GM12872 (cell line): ENCODE measurements around the gene PRICKLE1.

Experiments used
- TF ChIP-seq, protein P1 (sequence below): IDR thresholded peaks from 3 replicates; pipeline ENCODE4 v1.5.1; 2011; ENCODE audit warnings: low read depth, mild to moderate bottlenecking, low read length, moderate library complexity; ENCODE audit not compliant: insufficient read depth

Gene PRICKLE1

DNA sequence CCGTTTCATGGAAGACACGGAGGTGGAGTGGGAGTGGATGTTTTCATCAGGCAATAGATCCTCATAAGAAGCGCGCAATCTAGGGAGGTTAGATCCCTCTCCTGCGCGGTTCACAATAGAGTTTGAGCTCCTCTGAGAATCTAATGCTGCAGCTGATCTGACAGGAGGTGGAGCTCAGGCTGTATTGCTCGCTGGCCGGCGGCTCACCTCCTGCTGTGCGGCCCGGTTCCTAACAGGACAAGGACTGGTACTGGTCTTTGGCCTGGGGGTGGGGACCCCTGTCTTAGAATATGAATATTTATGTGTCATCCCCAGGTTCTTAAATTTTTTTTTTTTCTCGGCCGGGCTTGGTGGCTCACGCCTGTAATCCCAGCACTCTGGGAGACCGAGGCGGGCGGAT is 36.7 kb downstream of the PRICKLE1 start:
- TF ChIP-seq, protein P1, sequence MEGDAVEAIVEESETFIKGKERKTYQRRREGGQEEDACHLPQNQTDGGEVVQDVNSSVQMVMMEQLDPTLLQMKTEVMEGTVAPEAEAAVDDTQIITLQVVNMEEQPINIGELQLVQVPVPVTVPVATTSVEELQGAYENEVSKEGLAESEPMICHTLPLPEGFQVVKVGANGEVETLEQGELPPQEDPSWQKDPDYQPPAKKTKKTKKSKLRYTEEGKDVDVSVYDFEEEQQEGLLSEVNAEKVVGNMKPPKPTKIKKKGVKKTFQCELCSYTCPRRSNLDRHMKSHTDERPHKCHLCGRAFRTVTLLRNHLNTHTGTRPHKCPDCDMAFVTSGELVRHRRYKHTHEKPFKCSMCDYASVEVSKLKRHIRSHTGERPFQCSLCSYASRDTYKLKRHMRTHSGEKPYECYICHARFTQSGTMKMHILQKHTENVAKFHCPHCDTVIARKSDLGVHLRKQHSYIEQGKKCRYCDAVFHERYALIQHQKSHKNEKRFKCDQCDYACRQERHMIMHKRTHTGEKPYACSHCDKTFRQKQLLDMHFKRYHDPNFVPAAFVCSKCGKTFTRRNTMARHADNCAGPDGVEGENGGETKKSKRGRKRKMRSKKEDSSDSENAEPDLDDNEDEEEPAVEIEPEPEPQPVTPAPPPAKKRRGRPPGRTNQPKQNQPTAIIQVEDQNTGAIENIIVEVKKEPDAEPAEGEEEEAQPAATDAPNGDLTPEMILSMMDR: no peak

DNA sequence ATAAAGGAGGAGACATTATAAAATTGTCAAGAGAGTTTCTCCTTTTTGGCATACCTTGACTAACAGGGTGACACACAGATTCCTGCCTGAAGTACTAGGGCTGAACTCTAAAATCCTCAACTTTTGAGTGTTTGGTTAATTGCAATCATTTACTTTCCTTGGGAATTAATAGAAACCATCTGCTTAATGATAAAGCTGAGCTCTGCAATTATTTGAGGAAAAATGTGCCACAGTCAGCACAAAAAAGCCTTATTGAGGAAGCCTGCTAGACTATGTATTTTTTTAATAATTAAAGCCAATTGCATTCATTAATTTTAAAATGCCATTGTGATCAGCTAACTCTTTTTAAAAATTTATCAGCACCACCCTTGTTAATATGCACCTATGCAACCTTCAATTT is 38.7 kb downstream of the PRICKLE1 start:
- TF ChIP-seq, protein P1: no peak

DNA sequence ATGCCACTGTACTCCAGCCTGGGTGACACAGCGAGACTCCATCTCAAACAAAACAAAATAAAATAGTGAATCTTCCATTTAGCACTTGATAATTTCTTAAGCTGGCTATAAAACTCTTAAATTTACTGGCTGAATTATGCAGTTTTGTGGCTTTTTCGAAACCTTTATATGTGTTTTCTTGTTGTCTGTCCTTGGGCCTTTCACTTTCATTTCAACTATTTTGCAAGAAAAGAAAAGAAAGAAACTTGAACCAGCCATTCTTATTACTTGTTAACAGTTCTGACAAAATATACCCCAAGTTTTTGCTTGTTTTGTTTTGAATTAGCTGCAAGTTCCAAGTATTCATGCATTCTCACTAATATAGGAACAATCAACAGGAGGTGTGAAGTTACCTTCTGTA is 42.8 kb downstream of the PRICKLE1 start:
- TF ChIP-seq, protein P1: no peak

DNA sequence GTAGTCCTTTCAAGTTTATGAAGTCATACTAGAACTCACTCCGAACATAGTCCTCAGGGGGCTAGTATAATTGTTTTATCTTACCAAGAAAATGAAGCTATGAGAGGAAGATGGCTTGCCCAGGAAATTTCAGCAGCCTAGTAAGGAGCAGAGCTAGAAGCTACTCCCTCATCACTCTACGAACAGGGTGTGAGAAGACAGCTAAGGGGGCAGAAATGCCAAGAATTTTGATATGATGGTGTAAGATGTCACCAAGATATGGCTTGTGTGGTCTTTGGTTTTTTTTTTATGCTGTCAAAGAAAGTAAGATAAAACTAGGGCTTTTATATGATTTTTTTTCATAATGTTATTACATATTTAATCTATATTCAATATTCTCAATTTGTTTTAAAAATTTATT is 47.6 kb downstream of the PRICKLE1 start:
- TF ChIP-seq, protein P1: no peak

DNA sequence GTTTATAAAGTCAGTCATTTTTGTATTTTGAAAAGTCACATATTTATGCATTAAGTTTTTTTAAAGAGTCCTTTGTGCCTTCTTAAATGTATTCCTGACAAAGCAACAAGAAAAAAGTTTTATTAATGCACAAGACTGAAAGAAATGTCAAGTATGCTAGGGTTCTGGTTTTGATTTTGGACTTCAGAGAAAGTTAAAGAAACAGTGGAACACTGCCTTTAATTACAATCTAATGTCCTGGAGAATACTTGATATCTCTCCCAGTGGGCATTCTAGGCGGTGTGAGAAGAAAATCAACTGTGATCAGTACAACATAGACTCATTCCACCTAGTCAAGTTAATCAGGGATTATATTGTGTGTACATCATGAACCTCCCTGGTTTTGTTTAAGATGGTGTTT is 49.9 kb downstream of the PRICKLE1 start:
- TF ChIP-seq, protein P1: no peak

DNA sequence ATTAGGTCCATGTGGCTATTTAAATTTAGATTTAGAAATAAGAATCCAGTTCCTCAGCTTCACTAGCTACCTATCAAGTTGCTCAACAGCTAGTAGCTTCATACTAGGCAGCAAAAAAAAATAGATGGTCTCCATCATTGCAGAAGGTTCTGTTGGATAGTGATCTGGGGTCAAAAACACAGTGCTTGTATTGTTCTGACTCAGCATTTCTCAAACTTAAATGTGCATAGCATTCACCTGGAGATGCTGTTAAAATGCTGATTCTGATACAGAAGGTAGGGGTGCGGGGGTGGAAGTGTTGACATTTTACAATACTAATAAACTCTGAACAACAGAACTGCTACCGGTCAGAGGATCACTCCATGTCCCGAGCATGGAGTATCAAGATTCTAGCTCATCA is 51.3 kb downstream of the PRICKLE1 start:
- TF ChIP-seq, protein P1: no peak

DNA sequence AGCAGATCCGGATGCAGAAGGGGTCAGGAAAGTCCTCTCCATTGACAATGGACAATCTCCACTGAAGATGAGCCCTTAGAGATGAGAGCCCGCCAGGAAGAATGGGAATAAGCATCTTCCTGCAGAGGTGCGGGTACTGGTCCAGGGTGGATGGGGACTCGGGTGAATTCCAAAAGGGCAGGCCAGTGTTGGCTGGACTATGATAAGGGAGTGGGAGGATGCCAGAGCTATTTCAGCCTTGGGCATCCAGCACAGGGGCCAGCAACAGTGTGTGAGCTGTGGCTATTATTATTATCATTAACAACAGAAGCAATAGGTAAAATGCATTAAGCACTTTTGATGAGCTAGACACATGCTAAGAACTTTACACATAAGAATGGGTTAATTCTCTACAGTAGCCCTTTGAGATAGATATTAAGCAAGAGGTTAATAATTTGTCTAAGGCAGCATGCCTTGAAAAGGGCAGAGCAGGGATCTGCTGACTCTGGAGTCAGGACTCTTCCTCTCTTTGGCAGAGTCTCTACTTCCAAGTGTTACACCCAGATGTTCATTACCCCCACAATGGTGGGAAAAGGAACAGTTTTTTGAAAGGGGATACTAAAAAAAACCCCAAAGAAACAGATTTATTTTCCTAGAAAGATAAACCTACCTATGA is 55.2 kb downstream of the PRICKLE1 start:
- TF ChIP-seq, protein P1: no peak
